Chondrocyte (in vitro differentiated cells): ENCODE measurements around the gene SECTM1. TPM values are rescaled to one million over a fixed set of nuclear protein-coding genes. Genes with fewer than 3 reads are reported as not detected.
"Not testable (repeated sequence)": the region's sequence is repeated elsewhere in the genome, so short reads cannot be mapped to it uniquely, and the experiment has no call there.

Source experiments
- DNase-seq: peaks from one replicate; pipeline ENCODE4 v3.0.0; 2021; ENCODE audit warnings: mixed read lengths, low spot score
- H3K27ac Mint-ChIP-seq: one replicate; pipeline ENCODE4 v1.8.0; 2021; ENCODE audit warnings: mild to moderate bottlenecking, moderate library complexity, mixed read lengths; ENCODE audit not compliant: unreplicated experiment
- H3K27me3 Mint-ChIP-seq: 2 replicates; pipeline ENCODE4 v1.8.0; 2021; ENCODE audit warnings: low read depth, mixed read lengths
- H3K36me3 Mint-ChIP-seq: 2 replicates; pipeline ENCODE4 v1.8.0; 2021; ENCODE audit warnings: low read depth, mixed read lengths
- H3K4me1 Mint-ChIP-seq: 2 replicates; pipeline ENCODE4 v1.8.0; 2021; ENCODE audit warnings: low read depth, mild to moderate bottlenecking, mixed read lengths
- H3K4me3 Mint-ChIP-seq: one replicate; pipeline ENCODE4 v1.8.0; 2021; ENCODE audit warnings: mild to moderate bottlenecking, moderate library complexity, mixed read lengths; ENCODE audit not compliant: unreplicated experiment
- H3K9me3 Mint-ChIP-seq: 2 replicates; pipeline ENCODE4 v1.8.0; 2021; ENCODE audit warnings: low read depth, mixed read lengths
- CTCF ChIP-seq: fragments of 200-600 bp; sonication (generic); IDR thresholded peaks from 2 replicates; pipeline ENCODE4 v1.5.0; 2021; ENCODE audit warnings: antibody characterized with exemption, mild to moderate bottlenecking, moderate library complexity
- long read RNA-seq: library from polyadenylated mRNA; stranded (forward); transcript quantifications from one replicate; pipeline ENCODE4 v2.0.0, GENCODE V29; 2021
- total RNA-seq: library from RNA; stranded (reverse); gene quantifications from 3 replicates; pipeline ENCODE4 v1.2.1, GENCODE V29; 2021

The SECTM1 gene
- total RNA-seq = 1.3 to 2.5 TPM (median 2.1 TPM) in 3 replicates
- long read RNA-seq, partial matches to known transcripts = 1 of 1 reads
- long read RNA-seq, other reads (novel, unspliced or antisense) = 0 of 1 reads

DNA sequence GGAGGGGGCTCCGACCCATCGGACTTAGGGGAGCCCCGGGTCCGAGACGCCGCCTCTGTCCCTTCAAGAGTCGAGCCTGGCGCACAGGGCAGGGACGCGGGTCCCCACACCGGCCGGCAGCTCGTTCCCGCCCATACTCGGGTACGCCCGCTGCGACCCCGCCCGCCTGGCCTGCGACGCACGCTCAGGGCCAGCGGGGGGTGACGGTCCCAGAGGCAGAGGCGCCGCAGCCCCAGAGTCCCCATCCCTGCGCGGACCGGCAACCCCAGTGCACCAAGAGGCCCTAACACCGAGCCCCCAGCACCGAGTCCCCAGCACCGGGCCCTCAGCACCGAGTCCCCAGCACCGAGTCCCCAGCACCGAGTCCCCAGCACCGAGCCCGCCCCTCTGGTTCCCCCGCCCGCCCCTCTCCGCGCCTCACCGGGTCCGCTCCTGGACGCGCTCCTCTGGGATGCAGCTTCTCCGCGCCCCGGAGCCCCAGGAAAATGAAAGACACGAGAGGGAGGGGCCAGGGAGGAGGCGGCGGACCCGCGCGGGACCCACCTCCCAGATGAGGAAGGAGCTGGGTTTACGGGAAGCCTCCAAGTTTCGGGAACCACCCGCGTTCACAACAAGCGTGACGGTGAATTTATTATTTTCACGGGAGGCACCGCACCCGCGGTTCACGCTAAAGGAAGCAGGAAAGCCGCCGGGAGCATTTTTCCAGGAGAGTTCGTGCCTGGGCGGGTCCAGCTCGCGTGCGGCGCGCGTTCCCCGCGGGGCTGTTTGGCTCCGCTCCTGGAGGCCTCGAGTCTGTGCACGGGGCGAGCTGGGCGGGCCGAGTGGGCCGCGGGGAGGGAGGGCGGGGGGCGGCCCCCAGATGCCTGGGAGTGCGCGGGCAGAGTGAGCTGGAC, at the start of gene SECTM1:
TSS of gene SECTM1 (minus strand) at position 488 of the 893 bp plus-strand sequence. CDS start 6,526 bp downstream, outside the sequence.
- H3K4me3 Mint-ChIP-seq = peak within 1 kb of the TSS; percentile 59
- peaks cover 46% of the 10 kb centered on the region for H3K4me1 Mint-ChIP-seq
- DNase-seq = no peak
- peaks cover 8% of the 10 kb centered on the region for H3K27me3 Mint-ChIP-seq
- H3K36me3 Mint-ChIP-seq = no peaks in the 10 kb centered on the region
- no peaks in the 10 kb centered on the region for H3K9me3 Mint-ChIP-seq
- peak within 1 kb of the TSS; percentile 65 for H3K27ac Mint-ChIP-seq
- no peak for TF ChIP-seq CTCF

GRCh38 chr17:82382933-82383255, 49.3 kb upstream of the SECTM1 start:
- Mint-ChIP-seq H3K27ac (no peak overlapping the region), H3K27me3 (peaks cover 28% of the 10 kb centered on the region), H3K36me3 (no peaks in the 10 kb centered on the region), H3K4me3 (no peak overlapping the region), H3K4me1 (peaks cover 7% of the 10 kb centered on the region), H3K9me3 (no peaks in the 10 kb centered on the region)
- TF ChIP-seq CTCF = no peak
- DNase-seq = peak; percentile 86

DNA sequence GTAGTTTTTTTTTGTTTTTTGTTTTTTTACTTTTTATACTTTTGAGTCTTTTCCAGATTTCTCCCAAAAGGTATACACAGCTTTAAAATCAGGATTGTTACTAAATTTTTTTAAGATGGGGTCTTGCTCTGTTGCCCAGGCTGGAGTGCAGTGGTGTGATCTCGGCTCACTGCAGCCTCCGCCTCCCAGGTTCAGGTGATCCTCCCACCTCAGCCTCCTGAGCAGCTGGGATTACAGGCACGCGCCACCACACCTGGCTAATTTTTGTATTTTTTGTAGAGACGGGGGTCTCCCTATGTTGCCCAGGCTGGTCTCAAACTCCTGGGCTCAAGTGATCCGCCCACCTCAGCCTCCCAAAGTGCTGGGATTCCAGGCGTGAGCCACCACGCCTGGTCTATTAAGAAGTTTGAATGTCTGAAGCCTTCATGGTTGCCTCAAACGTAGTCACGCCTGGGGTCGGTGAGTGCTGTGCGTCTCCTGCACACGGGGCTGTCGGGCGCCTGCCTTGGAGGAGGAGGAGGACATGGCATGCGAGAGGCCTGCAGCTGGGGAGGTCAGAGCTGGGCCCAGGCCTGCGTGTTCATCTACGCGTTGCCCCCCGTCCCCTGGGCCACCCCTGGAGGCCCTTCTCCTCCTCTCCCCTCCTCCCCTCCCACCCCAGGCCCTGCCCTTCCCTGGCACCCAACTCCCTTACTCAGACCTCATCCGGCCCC, 48.8 kb upstream of the SECTM1 start:
- not testable (repeated sequence) for H3K27ac Mint-ChIP-seq, H3K36me3 Mint-ChIP-seq, H3K4me1 Mint-ChIP-seq, H3K4me3 Mint-ChIP-seq, H3K9me3 Mint-ChIP-seq
- H3K27me3 Mint-ChIP-seq = peaks cover 22% of the 10 kb centered on the region
- DNase-seq = peak; percentile 88

DNA sequence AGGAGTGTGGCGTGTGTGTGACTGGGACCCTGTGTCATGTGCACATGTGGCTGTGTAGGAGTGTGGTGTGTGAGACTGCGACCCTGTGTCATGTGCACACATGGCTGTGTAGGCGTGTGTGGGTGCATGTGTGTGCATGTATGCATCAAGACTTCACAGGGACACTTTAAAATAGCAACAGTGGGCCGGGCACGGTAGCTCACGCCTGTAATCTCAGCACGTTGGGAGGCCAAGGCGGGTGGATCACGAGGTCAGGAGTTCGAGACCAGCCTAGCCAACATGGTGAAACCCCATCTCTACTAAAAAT, 48.1 kb upstream of the SECTM1 start:
- H3K27me3 Mint-ChIP-seq = peaks cover 24% of the 10 kb centered on the region
- peak; percentile 49 for DNase-seq
- not testable (repeated sequence) for H3K9me3 Mint-ChIP-seq, H3K4me3 Mint-ChIP-seq, H3K27ac Mint-ChIP-seq, H3K4me1 Mint-ChIP-seq, H3K36me3 Mint-ChIP-seq

DNA sequence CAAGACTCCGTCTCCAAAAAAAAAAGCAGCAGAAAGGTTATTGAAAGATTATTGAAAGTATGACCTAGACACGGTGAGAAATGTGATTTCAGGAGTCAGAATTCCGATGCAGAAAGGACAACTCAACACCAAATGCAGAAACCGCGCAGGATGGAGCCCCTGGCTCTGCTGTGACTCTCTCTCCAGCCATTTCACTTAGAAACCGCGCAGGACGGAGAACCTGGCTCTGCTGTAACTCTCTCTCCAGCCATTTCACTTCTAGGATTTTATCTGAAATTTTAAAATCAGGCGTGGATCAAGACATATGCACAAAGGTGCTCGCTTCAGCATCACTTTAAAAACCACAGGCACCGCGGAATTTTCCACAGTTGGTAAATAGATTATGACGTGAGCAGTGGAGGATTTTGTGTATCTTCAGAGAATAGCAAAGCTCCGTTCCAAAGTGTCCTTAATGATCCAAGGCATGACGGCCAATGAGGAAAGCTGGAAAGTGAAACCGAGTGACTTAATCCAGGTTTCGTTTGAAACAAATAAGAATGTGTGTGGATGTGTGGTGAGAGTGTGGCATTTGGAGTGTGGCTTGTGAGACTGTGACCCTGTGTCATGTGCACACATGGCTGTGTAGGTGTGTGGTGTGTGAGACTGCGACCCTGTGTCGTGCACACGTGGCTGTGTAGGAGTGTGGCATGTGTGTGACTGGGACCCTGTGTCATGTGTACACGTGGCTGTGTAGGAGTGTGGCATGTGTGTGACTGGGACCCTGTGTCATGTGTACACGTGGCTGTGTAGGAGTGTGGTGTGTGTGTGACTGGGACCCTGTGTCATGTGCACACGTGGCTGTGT, 47.5 kb upstream of the SECTM1 start:
- Mint-ChIP-seq H3K36me3 (no peaks in the 10 kb centered on the region), H3K4me3 (no peak overlapping the region), H3K27ac (no peak overlapping the region), H3K27me3 (peaks cover 26% of the 10 kb centered on the region), H3K9me3 (no peaks in the 10 kb centered on the region), H3K4me1 (peaks cover 7% of the 10 kb centered on the region)
- no peak for TF ChIP-seq CTCF
- no peak for DNase-seq

DNA sequence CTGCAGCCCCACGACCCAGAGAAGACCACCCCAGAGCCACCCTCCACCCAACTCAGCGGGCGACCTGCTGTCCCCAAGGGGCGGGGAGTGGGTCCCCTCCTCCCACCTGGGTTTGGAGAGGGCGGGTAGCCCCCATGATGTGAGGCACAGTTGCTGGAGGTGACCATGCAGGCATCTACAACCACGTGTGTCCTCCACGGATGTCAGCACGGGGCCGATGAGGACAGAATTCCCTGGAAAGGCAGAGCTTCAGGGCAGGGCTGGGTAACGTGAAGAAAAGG, 45.1 kb upstream of the SECTM1 start:
- Mint-ChIP-seq H3K36me3 (no peaks in the 10 kb centered on the region), H3K4me1 (no peaks in the 10 kb centered on the region), H3K4me3 (no peak overlapping the region), H3K27ac (no peak overlapping the region), H3K27me3 (peaks cover 26% of the 10 kb centered on the region), H3K9me3 (no peaks in the 10 kb centered on the region)
- peak; percentile 81 for DNase-seq
- no peak for TF ChIP-seq CTCF
